DOHH2 (cell line): ENCODE data around the gene PAPOLA.

Experiments
- H3F3A ChIP-seq: fragments of 200-600 bp; sonication (generic), shearing (Covaris generic); 2 replicates; pipeline ENCODE4 v1.6.0; 2016; ENCODE audit warnings: antibody characterized with exemption, mild to moderate bottlenecking; ENCODE audit not compliant: control insufficient read depth, insufficient read depth
- H3K27ac ChIP-seq: fragments of 200-600 bp; sonication (generic); 2 replicates; pipeline ENCODE4 v1.5.1; 2014; ENCODE audit warnings: low read depth, mild to moderate bottlenecking, low read length, moderate library complexity
- H3K27me3 ChIP-seq: fragments of 200-600 bp; sonication (generic); 2 replicates; pipeline ENCODE4 v1.6.1; 2014; ENCODE audit warnings: mild to moderate bottlenecking, low read length, mixed read lengths; ENCODE audit not compliant: control insufficient read depth
- H3K36me3 ChIP-seq: fragments of 200-600 bp; sonication (generic); 2 replicates; pipeline ENCODE4 v1.6.1; 2014; ENCODE audit warnings: mild to moderate bottlenecking, low read length, moderate library complexity, mixed read lengths; ENCODE audit not compliant: control insufficient read depth
- H3K4me1 ChIP-seq: fragments of 200-600 bp; sonication (generic); 2 replicates; pipeline ENCODE4 v1.6.1; 2014; ENCODE audit warnings: mild to moderate bottlenecking, low read length, mixed read lengths; ENCODE audit not compliant: control insufficient read depth
- H3K4me2 ChIP-seq: fragments of 200-600 bp; sonication (generic); 2 replicates; pipeline ENCODE4 v1.6.0; 2014; ENCODE audit warnings: mild to moderate bottlenecking, low read length, moderate library complexity
- H3K4me3 ChIP-seq: fragments of 200-600 bp; sonication (generic); 2 replicates; pipeline ENCODE4 v1.5.1; 2014; ENCODE audit warnings: mild to moderate bottlenecking, low read length, mixed read lengths
- H3K79me2 ChIP-seq: fragments of 200-600 bp; sonication (generic); 2 replicates; pipeline ENCODE4 v1.6.1; 2014; ENCODE audit warnings: mild to moderate bottlenecking, low read length, mixed read lengths; ENCODE audit not compliant: control insufficient read depth
- H3K9me2 ChIP-seq: fragments of 200-600 bp; sonication (generic); replicated peaks from 2 replicates; pipeline ENCODE4 v1.6.1; 2014; ENCODE audit warnings: mild to moderate bottlenecking, low read length, mixed read lengths; ENCODE audit not compliant: control insufficient read depth
- H3K9me3 ChIP-seq: fragments of 200-600 bp; sonication (generic); 2 replicates; pipeline ENCODE4 v1.6.1; 2014; ENCODE audit warnings: antibody characterized with exemption, low read length, mixed read lengths; ENCODE audit not compliant: control insufficient read depth, insufficient read depth
- H4K20me1 ChIP-seq: fragments of 200-600 bp; sonication (generic); 2 replicates; pipeline ENCODE4 v1.6.0; 2014; ENCODE audit warnings: low read depth, mild to moderate bottlenecking, antibody characterized with exemption, low read length, moderate library complexity; ENCODE audit not compliant: control insufficient read depth, insufficient read depth
- CTCF ChIP-seq: fragments of 200-600 bp; sonication (generic); IDR thresholded peaks from one replicate; pipeline ENCODE4 v1.5.1; 2014; ENCODE audit warnings: antibody characterized with exemption, mild to moderate bottlenecking, low read depth, low read length; ENCODE audit not compliant: poor library complexity, severe bottlenecking
- EZH2phosphoT487 ChIP-seq: fragments of 200-600 bp; sonication (generic); IDR thresholded peaks from 2 replicates; pipeline ENCODE4 v1.6.1; 2017; ENCODE audit warnings: borderline replicate concordance, mild to moderate bottlenecking, antibody characterized with exemption, low read length, moderate library complexity, mixed read lengths

PAPOLA gene

GRCh38 chr14:96586056-96586455 is 83.9 kb downstream of the PAPOLA start:
- H3K4me2 ChIP-seq, result no peak overlapping the region
- 0 out of 2 replicates have a peak, but pooled peaks cover 3% of the 10 kb centered on the region for H4K20me1 ChIP-seq
- H3K9me3 ChIP-seq, result no peaks in the 10 kb centered on the region

GRCh38 chr14:96586921-96587822 is 85.0 kb downstream of the PAPOLA start:
- H3K27me3 ChIP-seq, result peaks cover 44% of the 10 kb centered on the region
- H3K79me2 ChIP-seq, result no peaks in the 10 kb centered on the region
- no peaks in the 10 kb centered on the region for H3K36me3 ChIP-seq
- no peaks in the 10 kb centered on the region for H3K9me3 ChIP-seq
- peaks cover 33% of the 10 kb centered on the region for H3K4me1 ChIP-seq
- TF ChIP-seq CTCF (no peak), EZH2phosphoT487 (no peak)
- H4K20me1 ChIP-seq, result 0 out of 2 replicates have a peak, but pooled peaks cover 3% of the 10 kb centered on the region
- H3K4me3 ChIP-seq, result no peak overlapping the region
- no peaks in the 10 kb centered on the region for H3K9me2 ChIP-seq
- H3K4me2 ChIP-seq, result no peak overlapping the region
- H3K27ac ChIP-seq, result no peak overlapping the region
- no peaks in the 10 kb centered on the region for H3F3A ChIP-seq

More at GRCh38 chr14:96586056-96586455, 83.9 kb downstream of the PAPOLA start:
- Histone ChIP-seq H3K27me3 (peaks cover 42% of the 10 kb centered on the region), H3K4me3 (no peak overlapping the region), H3K9me2 (no peaks in the 10 kb centered on the region), H3K36me3 (no peaks in the 10 kb centered on the region), H3K79me2 (no peaks in the 10 kb centered on the region), H3K27ac (no peak overlapping the region), H3K4me1 (peaks cover 36% of the 10 kb centered on the region), H3F3A (no peaks in the 10 kb centered on the region)
- TF ChIP-seq CTCF, result no peak
- TF ChIP-seq EZH2phosphoT487, result no peak

GRCh38 chr14:96587823-96588385 is 85.7 kb downstream of the PAPOLA start:
- no peaks in the 10 kb centered on the region for H3K36me3 ChIP-seq
- no peak overlapping the region for H3K4me3 ChIP-seq
- 0 out of 2 replicates have a peak, but pooled peaks cover 1% of the 10 kb centered on the region for H4K20me1 ChIP-seq
- H3K9me3 ChIP-seq, result no peaks in the 10 kb centered on the region
- no peaks in the 10 kb centered on the region for H3K79me2 ChIP-seq
- peaks cover 41% of the 10 kb centered on the region for H3K27me3 ChIP-seq
- TF ChIP-seq EZH2phosphoT487 (no peak), CTCF (no peak)
- H3F3A ChIP-seq, result no peaks in the 10 kb centered on the region
- peaks cover 33% of the 10 kb centered on the region for H3K4me1 ChIP-seq
- H3K9me2 ChIP-seq, result no peaks in the 10 kb centered on the region
- H3K27ac ChIP-seq, result no peak overlapping the region
- H3K4me2 ChIP-seq, result no peak overlapping the region
